GM21619 (cell line): ENCODE data around the gene HS6ST2.

ENCODE experiments used
- ATAC-seq: cut with Tn5 transposase; IDR thresholded peaks from one replicate; pipeline ENCODE4 v1.9.1; 2021; ENCODE audit not compliant: unreplicated experiment

Gene HS6ST2

GRCh38 chrX:132807411-132808030, 150.9 kb downstream of the HS6ST2 start:
- ATAC-seq: no peak

GRCh38 chrX:132802033-132802432, 156.4 kb downstream of the HS6ST2 start:
- ATAC-seq: no peak

- ATAC-seq: no peak
Measured at GRCh38 chrX:132795181-132795580, 163.2 kb downstream of the HS6ST2 start.

DNA sequence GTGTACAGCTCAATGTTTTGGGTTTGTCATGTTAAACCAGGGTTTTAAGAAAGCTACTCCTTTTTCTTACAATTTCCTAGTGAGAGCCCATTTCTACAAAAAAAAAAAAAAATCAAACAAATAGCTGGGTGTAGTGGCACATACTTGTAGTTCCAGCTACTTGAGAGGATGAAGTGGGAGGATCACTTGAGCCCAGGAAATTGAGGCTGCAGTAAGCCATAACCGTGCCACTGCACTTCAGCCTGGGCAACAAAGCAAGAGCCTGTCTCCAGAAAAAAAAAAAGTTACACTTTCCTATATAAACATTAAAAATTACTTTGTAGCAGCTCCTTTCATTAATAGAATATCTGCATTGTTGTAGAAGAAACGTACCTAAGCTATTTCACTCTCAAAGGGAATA, 166.7 kb downstream of the HS6ST2 start:
- ATAC-seq: no peak

DNA sequence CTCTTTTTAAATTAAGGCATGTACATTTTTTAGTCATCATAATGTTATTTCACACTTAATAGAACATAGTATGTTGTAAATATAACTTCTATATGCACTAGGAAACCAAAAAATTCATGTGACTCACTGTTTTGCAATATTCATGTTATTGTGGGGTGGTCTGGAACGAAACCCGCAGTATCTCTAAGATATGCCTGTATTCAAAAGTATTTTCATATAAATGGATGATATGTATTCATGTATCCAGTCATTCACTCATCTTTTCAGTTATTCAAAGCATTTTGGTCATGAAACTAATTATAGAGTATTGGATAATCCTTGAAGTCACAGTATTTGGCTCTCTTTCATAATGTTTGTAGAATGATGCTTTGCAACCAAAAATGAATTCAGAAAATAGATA, 168.1 kb downstream of the HS6ST2 start:
- ATAC-seq: no peak

DNA sequence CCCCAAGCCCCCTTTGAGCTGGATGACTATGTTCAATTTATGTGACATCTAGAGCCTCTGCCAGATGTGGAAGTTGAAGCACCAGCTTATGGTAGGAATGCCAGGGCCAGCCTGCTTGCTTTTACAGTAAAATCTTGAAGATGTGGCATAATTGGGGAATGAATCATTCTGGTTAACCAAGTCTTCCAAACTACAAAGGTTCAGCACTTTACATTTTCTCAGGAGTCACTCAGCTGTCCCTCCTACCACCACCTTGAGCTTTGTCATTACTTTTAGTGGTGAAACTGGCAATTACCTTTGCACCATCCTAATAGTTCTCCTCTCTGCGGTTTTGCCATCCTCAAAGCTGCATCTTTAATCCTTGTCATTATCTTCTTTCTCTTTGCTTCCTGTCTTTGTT, 172.2 kb downstream of the HS6ST2 start:
- no peak for ATAC-seq

- ATAC-seq: no peak
Measured at GRCh38 chrX:132778917-132779316, 179.5 kb downstream of the HS6ST2 start.

GRCh38 chrX:132776486-132777210, 181.8 kb downstream of the HS6ST2 start:
- ATAC-seq: no peak

GRCh38 chrX:132775263-132775823, 183.1 kb downstream of the HS6ST2 start:
- ATAC-seq: no peak

DNA sequence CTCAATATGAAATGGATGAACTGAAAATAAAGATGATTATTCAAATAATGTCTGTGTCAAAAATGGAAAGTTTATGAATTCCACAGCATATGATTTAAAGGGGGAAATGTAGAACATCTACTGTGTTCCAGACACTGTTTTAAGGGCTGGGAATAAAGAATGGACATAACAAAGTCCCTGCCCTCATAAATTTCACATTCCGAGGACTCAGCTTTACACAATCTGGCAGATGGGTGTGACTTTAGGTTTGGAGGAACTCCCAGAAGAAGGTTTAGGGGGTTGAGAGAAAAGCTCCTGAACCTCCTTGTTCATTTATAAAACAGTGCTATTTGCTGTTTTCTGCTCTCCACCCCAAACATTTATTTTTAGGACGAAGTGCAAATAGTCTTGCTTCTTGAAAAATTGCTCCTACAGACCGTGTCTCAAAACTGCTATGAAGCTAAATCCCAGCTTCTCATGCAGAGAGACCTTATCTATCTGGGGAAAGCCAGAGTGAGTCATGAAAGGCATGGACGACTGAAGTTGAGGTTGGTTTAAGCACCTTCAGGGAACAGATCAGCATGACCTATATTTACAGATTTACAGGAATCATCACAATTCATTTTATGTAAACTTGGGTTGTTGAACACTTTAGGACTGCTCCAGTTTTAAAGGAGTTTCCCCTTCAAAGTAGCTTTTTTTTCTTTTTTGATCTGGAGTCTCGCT, 184.3 kb downstream of the HS6ST2 start:
- ATAC-seq: no peak

- ATAC-seq: no peak
Measured at GRCh38 chrX:132769609-132770008, 188.8 kb downstream of the HS6ST2 start.

DNA sequence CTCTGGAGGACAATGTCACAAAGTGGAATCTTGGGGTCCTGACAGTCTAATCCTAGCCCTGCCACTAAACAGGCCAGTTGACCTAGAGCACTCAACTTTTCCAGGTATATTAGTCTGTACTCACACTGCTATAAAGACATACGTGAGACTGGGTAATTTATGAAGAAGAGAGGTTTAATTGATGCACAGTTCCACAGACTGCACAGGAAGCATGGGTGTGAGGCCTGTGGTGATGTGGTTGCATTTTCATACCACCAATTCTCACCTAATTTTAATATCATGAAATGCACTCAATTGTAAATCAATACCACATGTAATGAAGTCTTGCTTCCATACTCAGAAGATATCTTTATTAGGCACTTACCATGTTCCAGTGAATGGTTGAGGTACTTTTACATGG, 192.0 kb downstream of the HS6ST2 start:
- no peak for ATAC-seq

GRCh38 chrX:132763528-132763927, 194.9 kb downstream of the HS6ST2 start:
- no peak for ATAC-seq

- ATAC-seq: no peak
Measured at GRCh38 chrX:132758759-132759158, 199.7 kb downstream of the HS6ST2 start.

- no peak for ATAC-seq
Measured at GRCh38 chrX:132757066-132757623, 201.3 kb downstream of the HS6ST2 start.

- ATAC-seq: no peak
Measured at GRCh38 chrX:132756439-132756838, 202.0 kb downstream of the HS6ST2 start.

DNA sequence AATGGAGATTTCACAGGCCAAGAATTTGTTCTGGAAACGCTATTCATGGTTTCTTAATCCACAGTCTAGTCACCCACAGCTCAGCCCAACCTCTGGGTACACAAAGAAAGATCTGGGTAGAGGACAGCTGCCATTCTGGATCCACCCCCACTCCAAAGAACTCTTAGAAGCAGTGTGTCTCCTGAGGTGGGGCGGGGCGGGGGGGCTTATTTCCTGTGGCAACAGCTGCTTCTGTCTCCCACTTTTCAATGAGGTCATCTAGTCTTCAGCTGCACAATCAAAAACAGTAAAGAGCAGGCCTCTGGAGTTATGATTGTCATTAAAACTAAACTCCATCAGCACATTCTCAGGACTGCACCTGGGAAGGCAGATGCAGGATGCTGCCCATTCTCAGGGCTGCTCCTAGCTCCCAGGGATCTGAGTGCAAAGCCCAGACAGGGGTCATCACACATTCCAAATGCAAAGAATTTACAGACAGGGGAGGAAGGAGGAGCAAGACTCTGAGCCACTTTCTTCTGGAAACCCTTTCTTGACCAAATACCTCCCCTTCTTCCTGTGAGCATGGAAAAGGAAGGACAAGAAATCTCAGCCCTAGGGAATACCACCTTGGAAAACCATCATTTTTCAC, 207.3 kb downstream of the HS6ST2 start:
- no peak for ATAC-seq

DNA sequence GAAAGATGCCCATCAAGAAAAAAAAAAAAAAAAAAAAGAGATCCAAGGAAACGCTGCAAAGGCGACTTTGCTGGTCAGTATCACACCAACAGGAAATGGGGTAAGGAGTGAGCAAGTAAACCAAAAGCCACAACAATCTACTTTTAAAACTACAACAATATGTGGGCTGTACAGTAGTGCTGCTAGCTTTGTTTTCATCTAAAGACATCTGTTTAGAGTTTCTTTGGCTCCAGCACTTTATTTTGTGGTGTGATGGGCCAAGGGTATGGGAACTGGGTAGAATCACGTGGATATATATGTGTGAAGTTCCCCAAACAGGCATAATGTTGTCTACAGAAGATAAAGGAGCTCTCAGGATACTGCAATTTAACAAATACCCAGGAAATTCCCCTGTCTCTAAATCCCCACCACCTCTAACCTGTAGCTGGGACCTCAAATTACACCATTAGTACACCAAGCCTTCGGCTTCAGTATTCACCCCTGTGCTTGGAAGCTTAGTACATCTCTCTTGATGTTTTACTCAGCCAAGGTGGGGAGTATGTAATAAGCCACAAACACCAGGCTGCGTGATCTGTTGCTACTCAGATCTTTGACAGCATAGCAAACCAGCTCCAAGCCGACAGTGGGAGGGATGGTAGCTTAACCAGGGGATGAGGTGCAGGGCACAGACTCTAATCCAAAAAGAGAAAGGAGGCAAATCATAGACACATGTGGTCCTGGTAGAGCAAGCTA, 207.9 kb downstream of the HS6ST2 start:
- ATAC-seq: no peak

DNA sequence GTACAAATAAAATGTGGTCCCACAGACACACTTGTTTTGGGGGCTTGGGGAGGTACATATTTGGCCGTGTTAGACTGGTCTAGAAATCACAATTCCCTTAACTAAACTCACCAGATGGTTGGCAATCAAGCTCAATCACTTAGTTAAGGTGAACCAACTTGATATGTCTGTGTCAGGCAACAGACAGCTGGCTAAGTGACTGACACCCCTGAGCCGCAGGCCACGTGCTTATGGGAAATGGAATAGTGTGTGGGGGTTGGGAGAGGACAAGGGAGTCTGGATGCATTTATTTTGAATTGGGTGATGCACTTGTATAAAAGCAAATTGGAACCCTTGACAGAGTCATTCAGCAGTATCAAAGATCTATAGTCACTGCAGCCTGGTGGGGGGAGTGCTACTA, 209.0 kb downstream of the HS6ST2 start:
- no peak for ATAC-seq

- ATAC-seq: no peak
Measured at GRCh38 chrX:132748909-132749308, 209.5 kb downstream of the HS6ST2 start.
